Activated naive CD4-positive, alpha-beta T cell treated with Interleukin-2 at 50 U/mL for 16 hours (primary cell): ENCODE data around the gene LEF1.

Experiments used
- DNase-seq: peaks from one replicate; pipeline ENCODE4 v3.0.0-alpha.2; 2020

Gene LEF1

DNA sequence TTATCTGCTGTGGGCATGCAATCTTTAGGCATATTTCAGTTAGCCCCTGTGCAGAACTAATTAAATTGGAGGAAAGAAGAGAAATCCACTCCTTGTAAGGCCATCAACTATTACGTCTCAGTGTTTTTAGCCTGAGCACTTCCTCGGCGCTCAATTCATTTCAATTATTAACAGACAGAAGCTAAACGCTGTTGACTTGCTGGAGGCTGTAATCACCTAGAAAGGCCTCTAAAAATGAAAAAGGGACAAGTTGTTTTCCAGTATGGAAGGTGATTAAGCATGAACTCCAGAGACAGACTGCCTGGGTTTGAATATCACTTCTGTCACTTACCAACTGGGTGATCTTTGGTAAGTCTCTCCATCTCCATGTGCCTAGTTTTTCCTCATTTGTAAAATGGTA is 59.6 kb downstream of the LEF1 start:
- DNase-seq = no peak

DNA sequence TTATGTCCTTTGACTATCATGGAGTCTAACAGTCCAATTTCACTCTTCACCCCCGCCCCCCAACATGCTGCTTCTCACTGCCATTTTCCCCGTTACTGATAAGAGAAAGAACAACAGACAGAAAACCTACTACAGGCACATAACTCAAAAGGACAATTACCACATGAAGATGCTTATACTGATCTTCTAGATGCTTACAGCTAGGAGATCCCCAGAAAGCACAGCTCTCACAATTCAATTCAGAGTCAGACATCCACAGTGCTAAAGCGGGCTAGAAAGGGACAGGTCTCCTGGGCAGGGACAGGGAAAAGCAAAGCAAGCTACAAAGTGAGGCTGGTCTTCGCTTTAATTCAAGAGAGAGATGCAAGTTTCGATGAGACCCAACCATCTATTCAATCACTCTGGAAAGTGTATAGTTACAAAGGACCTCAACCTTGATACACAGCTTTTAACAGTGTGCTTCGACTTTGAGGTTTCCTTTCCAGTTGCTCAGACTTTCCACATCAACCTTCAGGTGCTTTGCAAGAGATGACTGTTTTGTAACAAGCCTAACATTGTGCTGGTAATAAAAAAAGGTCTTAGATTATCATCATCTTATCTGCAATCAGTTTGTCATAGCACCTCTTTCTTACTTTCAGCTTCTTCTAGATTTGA is 60.9 kb downstream of the LEF1 start:
- DNase-seq = peak; percentile 39

DNA sequence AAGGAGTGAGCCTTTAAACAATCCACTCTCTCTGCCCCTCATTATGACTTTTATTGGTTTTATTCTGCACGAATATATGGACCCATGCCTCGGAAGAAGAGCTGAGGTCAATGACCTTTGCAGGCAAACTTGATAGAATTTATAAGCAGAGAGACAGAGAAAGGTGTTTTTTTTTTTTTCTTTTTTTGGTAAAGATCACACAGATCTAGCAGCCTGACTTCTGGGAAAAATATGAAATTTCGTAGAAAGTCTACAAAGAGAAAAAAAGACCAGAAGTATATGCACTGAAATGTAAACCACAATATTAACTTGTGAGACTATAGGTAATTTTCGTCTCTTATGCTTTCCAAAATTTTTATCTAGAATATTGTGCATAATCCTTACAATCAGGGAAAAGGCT is 61.6 kb downstream of the LEF1 start:
- DNase-seq = no peak

DNA sequence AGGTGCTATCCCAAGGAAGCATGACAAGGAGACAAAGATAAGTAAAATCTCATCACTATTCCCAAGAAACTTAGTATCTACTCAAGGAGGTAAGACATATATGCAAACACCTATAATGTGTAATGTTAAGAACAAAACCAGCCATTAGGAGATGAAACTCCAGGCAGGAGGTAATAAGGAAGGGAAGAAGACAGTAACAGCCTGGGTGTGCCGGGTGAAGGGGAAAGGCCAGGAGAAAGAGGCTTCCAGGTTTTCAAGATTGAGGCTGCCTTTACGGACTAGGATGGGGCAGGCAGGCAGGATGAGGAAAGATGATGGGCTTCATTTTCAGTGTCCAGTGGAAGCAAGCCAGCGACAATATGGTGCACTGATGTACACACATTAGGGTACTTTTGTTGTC is 62.5 kb downstream of the LEF1 start:
- no peak for DNase-seq

DNA sequence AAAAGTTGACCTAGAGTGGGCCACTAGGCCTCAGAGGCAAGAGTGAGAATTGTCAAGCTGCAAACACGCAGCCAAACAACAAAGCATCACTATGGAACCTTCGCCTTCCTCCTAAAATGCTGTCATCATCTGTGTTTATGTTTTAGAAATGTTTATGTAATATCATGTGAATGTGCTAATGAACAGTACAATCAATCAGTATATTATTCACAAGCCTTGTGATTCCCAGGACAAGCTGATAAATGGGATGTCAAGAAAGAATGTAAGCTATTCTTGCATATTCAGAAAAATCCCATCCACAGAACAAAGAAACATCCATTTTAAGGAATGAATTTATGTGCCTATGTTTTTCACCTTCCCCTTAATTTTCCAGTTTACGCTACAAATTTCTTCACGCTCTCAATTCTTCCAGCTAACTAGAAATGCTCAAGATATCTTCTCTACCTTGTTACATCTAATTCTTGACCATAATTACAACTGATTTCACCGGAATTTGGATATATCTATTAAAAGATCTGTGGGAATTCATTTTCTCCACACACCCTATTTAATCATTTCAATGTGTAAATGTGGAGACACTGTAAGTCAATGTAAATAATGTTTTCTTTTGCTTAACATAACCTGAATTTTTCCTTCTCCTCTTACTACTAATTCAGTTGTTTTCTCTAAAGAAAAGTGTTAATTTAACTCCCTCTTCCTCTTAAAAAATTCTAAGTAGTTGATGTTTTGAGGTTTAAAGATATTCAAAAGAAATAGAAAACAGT is 65.5 kb downstream of the LEF1 start:
- DNase-seq = no peak

DNA sequence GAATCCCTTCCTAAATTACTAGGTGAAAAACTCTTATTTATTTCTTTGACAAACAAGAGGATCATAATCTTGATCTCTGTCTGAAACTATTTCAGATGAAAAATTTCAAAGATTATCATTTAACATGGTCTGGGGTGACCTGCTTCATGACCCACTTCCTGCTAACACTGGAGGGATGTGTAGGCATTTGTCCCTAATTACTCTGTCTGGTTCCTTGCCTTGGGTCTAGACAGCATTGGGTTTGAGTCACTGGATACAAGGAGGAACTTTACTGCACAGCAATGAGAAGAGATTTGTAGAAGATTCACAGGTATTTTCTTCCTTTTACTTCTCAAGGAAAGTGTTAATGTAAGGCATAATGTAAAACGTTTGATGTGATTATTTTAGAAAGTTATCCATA is 67.9 kb downstream of the LEF1 start:
- DNase-seq = no peak

- DNase-seq = no peak
These were observed 68.9 kb downstream of the LEF1 start for GRCh38 chr4:108099838-108100237.

DNA sequence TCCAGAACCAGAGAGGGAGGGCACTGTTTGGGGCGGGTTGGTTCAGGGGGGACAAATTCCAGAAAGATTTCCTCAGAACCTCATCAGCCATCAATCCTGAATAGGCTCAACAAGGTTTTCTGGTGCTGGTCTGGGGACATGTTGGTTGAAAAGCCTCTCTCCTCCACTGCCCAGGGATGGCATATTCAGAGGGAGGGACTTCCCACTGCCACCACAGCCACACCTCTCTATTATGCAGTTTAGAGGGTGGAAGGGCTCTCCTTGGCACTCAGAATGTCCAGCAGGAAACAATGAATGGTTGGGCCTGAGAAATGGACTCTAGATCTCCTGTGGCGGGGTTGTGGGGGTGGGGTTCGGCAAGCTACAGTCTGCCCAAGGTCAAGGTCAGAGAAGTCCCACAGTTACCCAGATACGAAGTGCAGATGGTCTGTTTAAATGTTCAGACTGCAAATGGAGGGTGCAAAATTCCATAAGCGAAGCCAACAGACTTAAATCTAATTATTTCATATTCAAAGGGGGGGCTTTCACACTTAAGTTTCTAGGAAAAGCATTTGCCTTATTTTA is 70.7 kb downstream of the LEF1 start:
- DNase-seq = no peak

DNA sequence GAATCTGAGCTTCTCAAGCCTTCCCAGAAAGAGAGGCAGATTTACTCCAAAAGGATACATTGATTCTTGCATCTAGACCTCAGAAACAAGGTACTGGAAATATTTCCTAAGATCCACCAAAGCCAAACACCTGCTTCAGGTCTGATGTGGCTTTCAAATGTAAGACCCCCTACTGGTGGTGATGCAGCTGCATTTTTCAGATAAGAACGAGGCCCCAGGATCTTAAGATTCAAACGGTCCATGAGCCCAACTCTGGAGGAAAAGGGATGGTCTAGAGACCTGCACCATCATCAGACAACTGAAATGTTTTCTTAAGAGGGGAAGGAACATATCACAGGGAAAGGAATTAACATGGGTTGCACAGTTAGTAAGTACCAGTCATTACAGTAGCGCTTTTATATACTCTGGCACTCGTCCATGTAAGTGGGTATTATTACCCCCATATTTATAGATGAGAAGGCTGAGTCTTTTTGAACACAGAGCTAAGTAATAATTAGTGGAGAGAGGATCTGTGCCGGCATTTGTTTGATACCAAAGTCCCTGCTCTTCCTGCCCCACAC is 73.7 kb downstream of the LEF1 start:
- DNase-seq = no peak

DNA sequence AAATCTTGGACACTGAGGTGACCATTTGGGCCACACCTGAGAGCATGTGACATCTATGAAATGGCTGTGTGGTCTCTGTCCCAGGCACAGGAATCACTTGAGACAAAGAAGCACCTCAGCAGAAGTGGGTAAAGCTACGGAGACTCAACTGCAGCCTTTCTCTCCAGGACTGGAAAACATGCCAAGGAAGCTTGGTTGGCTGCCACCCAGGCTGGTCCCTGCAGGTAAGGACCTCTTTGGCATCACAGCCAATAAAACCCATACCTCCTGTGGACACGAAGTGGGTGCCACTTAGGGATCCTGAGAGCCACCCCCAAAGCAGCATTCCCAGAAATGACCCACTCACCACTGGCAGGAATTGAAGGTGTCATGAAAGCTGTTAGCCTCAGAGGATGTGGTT is 74.6 kb downstream of the LEF1 start:
- no peak for DNase-seq

DNA sequence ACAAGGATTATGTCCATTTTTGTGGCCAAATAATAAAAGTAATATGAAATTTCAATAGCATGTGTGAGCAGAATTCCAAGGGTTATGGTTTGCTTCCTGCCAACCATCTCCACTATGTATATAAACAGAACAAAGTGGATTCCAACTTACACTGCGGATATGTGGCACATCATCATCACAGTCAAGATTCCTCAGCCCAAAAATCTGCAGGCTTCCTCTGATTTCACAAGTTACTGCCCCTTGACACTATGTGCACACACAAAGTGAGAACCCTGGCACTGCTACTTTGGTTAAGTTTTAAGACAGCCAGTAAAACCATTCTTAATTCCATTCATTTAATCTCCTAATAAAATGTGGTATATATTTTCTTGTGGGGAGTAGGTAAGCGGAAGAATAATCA is 76.4 kb downstream of the LEF1 start:
- no peak for DNase-seq

DNA sequence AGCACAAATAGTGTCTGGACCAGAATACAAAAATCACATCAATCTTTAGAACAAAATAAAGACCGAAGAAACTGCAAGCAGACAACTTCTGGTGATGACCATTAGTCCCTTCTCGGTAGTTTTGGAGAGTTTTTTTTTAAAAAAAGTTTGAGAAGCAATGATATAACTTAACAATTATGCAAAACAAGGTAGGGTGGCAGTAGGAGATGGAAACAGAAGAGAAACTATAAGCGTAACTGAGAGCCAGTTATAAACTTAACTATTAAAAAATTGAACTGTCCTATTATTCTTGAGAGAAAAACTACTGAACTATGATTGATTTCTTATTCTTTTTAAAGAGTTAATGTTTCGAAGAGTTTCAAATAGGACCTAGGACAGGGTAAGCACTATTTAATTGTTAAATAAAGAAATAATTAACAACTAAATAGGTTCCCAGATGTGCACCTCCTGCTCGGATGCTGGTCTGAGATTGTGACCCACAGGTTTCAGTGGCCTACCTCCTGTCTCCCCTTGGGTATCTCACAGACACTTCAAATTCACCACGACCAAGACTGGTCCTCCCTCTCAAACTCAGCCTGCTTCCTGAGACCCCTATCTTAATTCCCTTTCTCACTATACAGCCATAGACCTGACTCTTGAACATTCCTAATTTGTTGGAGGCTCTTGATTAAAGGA is 81.3 kb downstream of the LEF1 start:
- DNase-seq = no peak

DNA sequence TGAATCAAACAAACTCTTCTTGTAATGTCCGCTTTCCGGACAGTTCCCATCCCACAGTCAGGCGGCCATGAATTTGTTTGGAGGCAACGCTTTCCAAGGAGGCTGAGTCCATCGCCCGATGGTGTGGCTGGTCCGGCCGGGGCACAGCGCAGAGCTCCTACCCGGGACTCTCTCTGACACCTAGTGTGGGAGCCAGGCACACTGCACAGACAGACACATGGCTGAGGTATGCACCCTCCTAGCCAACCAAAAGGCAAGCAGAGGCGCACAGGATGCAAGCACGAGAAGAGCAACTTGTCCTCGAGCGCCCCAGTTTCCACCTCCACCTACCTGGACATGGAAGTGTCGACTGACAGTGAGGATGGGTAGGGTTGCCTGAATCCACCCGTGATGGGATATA is 87.5 kb downstream of the LEF1 start:
- DNase-seq = no peak

- peak; percentile 21 for DNase-seq
These were observed 88.0 kb downstream of the LEF1 start for GRCh38 chr4:108080747-108081146.

DNA sequence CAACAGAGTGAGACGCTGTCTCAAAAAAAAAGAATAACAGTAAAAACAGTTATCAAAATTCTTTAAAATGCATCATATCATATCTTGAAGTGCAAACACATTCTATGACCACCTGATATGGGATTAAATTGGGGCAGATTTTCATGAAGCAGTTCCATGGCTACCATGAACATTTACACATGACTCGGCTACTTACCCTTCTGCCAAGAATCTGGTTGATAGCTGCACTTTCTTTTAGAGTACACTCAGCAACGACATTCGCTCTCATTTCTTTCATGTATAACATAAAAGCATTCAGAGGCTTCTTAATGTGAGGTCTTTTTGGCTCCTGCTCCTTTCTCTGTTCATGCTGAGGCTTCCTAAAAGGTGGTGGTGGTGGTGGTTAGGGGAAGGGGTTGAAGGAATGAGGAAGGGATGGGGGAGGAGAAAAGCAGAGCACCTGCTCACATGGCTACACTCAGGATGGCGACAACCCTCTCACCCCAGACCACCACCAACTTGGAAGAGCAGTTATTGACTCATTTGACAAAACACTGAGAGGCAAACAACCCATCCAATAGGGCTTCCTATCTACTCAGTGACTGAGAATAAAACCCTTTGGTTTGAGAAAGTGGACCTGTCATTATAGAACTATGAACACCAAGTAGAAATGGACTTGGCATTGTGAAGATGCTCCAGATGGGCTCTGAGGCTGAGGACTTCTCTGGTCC is 90.6 kb downstream of the LEF1 start:
- DNase-seq = no peak

- DNase-seq = peak; percentile 41
These were observed 96.4 kb downstream of the LEF1 start for GRCh38 chr4:108072300-108072699.

- DNase-seq = no peak
These were observed 98.0 kb downstream of the LEF1 start for GRCh38 chr4:108070775-108071174.

GRCh38 chr4:108068442-108068841 is 100.3 kb downstream of the LEF1 start:
- no peak for DNase-seq

- DNase-seq = no peak
These were observed 107.9 kb downstream of the LEF1 start for GRCh38 chr4:108060686-108061321.

GRCh38 chr4:108060164-108060563 is 108.6 kb downstream of the LEF1 start:
- no peak for DNase-seq

DNA sequence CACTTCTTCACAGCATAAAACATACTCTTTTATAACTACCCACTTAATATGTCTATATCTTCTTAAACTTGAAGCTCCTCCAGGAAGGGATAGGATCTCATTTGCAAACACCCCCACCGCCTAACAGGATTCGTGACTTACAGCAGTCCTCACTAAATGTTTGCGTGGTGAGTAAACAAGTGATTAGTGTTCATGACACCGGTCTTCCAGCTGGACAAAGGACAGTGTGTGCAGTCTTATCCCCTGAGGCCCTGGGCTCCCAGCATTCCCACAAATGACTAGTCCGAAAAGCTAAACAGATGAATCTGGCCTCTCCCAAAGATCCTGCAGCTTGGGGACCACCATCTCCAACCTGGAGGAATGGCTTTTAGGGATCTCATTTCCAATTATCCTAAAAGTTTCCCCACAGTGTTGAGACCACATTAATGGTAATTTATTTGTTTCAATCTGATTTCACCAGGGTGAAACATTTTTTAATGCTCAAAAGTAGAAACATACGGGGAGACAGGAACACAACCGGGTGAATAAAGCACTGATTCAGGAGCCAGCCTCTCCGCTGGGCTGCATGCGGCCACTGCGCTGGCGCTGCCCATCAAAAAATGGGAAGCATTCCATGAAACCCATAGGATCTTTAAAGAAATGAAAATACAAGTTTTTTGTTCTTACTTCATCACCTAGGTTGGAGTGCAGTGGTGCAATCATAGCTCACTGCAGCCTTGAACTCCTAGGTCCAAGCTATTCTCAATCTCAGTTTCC is 109.9 kb downstream of the LEF1 start:
- no peak for DNase-seq

DNA sequence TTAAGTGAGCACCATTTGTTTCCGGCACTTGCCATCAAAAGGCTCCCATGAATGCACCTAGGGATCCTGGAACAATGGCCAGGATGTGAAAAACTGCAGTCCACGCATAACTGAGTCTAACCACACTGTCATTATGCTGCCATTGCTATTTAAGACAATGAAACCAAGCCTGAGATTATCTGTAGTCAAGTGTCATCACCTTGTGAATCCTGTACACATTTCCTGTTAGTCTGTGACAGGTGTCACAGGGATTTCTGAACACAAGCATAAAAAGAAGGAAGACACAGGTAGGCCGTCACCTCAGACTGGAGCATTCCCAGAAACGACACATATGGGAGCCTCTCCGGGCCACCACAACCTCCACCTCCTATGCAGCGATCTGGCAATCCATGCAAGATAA is 112.3 kb downstream of the LEF1 start:
- no peak for DNase-seq
